HG02852 (cell line): ENCODE data around the gene PGAP2.

Experiments
- ATAC-seq: cut with Tn5 transposase; IDR thresholded peaks from one replicate; pipeline ENCODE4 v1.9.1; 2021; ENCODE audit warnings: mild to moderate bottlenecking, moderate library complexity; ENCODE audit not compliant: unreplicated experiment

Gene PGAP2

GRCh38 chr11:3831378-3832239 is 23.2 kb downstream of the PGAP2 start:
- no peak for ATAC-seq

GRCh38 chr11:3832816-3833215 is 24.5 kb downstream of the PGAP2 start:
- no peak for ATAC-seq

- ATAC-seq = no peak
These were observed 25.1 kb downstream of the PGAP2 start for GRCh38 chr11:3833449-3833848.

GRCh38 chr11:3834349-3834663 is 25.9 kb downstream of the PGAP2 start:
- ATAC-seq = no peak

GRCh38 chr11:3834664-3835461 is 26.5 kb downstream of the PGAP2 start:
- ATAC-seq = no peak

- no peak for ATAC-seq
These were observed 27.4 kb downstream of the PGAP2 start for GRCh38 chr11:3835751-3836150.

GRCh38 chr11:3836903-3837302 is 28.5 kb downstream of the PGAP2 start:
- no peak for ATAC-seq

- no peak for ATAC-seq
These were observed 29.4 kb downstream of the PGAP2 start for GRCh38 chr11:3837793-3838192.

- no peak for ATAC-seq
These were observed 30.1 kb downstream of the PGAP2 start for GRCh38 chr11:3838504-3838903.

GRCh38 chr11:3840004-3840869 is 31.9 kb downstream of the PGAP2 start:
- ATAC-seq = peak; percentile 12

GRCh38 chr11:3840870-3841425 is 32.6 kb downstream of the PGAP2 start, which contains the start of gene RHOG:
RHOG (minus strand) TSS chr11:3840959; CDS start chr11:3828138, 12,821 bp downstream.
- ATAC-seq = peak; percentile 42

- ATAC-seq = peak; percentile 46
These were observed 33.3 kb downstream of the PGAP2 start for GRCh38 chr11:3841426-3842350.

- ATAC-seq = no peak
These were observed 35.0 kb downstream of the PGAP2 start for GRCh38 chr11:3843326-3843725.

GRCh38 chr11:3845246-3845645 is 36.9 kb downstream of the PGAP2 start:
- ATAC-seq = no peak

GRCh38 chr11:3845670-3846069 is 37.3 kb downstream of the PGAP2 start:
- no peak for ATAC-seq

- no peak for ATAC-seq
These were observed 41.0 kb downstream of the PGAP2 start for GRCh38 chr11:3849297-3849874.

- ATAC-seq = no peak
These were observed 45.1 kb downstream of the PGAP2 start for GRCh38 chr11:3853545-3853842.

- peak; percentile 30 for ATAC-seq
These were observed 45.7 kb downstream of the PGAP2 start for GRCh38 chr11:3853899-3854659.

- ATAC-seq = no peak
These were observed 46.3 kb downstream of the PGAP2 start for GRCh38 chr11:3854660-3854976.
